Esophagus muscularis mucosa (tissue), 4 donors: ENCODE results near the gene NPAP1. TPM values are rescaled to one million over a fixed set of nuclear protein-coding genes. Genes with fewer than 3 reads are reported as not detected.

ENCODE experiments used
- DNase-seq: peaks from one replicate; pipeline ENCODE4 v3.0.0-alpha.2; 2017; ENCODE audit errors: extremely low spot score
- H3K27ac ChIP-seq, 4 donors: fragments of 200-600 bp; sonication (generic); replicated peaks in 1 of 4; 1 replicate in 3 of 4; 2 replicates in 1 of 4; pipeline ENCODE4 v1.5.1; 2016 to 2019; ENCODE audit warnings: mild to moderate bottlenecking in 1 of 4
- H3K27me3 ChIP-seq, 4 donors: fragments of 200-600 bp; sonication (generic); one replicate each; pipeline versions ENCODE4 v1.5.1 to v1.6.0; 2016 to 2019
- H3K36me3 ChIP-seq, 4 donors: fragments of 200-600 bp; sonication (generic); one replicate each; pipeline ENCODE4 v1.5.1; 2016 to 2019
- H3K4me1 ChIP-seq, 4 donors: fragments of 200-600 bp; sonication (generic); one replicate each; pipeline ENCODE4 v1.5.1; 2016 to 2019
- H3K4me3 ChIP-seq, 4 donors: fragments of 200-600 bp; sonication (generic); 1 replicate in 2 of 4; 2 replicates in 2 of 4; pipeline ENCODE4 v1.5.1; 2016 to 2019; ENCODE audit warnings: mild to moderate bottlenecking in 4 of 4, moderate library complexity in 1 of 4
- H3K9me3 ChIP-seq, 4 donors: fragments of 200-600 bp; sonication (generic); 1 replicate in 3 of 4; 2 replicates in 1 of 4; pipeline ENCODE4 v1.5.1; 2016 to 2019
- CTCF ChIP-seq, 3 experiments: fragments of 200-600 bp in 2 of 3; fragments of 450-650 bp in 1 of 3; sonication (generic) in 2 of 3; IDR thresholded peaks; one replicate each; pipeline ENCODE4 v1.5.1; 2017 to 2019; ENCODE audit warnings: antibody characterized with exemption in 3 of 3, mild to moderate bottlenecking in 2 of 3, moderate library complexity in 1 of 3
- EP300 ChIP-seq: sonication (generic); formaldehyde crosslinking; IDR thresholded peaks from one replicate; pipeline ENCODE4 v1.6.1; 2017; ENCODE audit warnings: antibody characterized with exemption
- POLR2A ChIP-seq: fragments of 450-650 bp; IDR thresholded peaks from one replicate; pipeline ENCODE4 v1.6.1; 2017; ENCODE audit warnings: antibody characterized with exemption, moderate library complexity, mild to moderate bottlenecking, low read depth
- POLR2AphosphoS5 ChIP-seq, 2 donors: sonication (generic); formaldehyde crosslinking; IDR thresholded peaks; one replicate each; pipeline ENCODE4 v1.6.1; 2017; ENCODE audit warnings: antibody characterized with exemption in 2 of 2
- WGBS: methylation state at CpG from one replicate; pipeline ENCODE4 v1.1.5; 2018; 5-methylcytosine and 5-hydroxymethylcytosine counted together
- intact Hi-C: fragments of 100-400 bp; cut with DNase I; formaldehyde crosslinking; loops from one replicate; pipeline ENCODE4 v1.15.1; 2023
- total RNA-seq, 4 donors: library from RNA; depleted of rRNA; stranded (reverse); fragments of >200 nt; gene quantifications; one replicate each; pipeline versions ENCODE4 v1.1.0 to v1.2.1, GENCODE V29; 2016

The NPAP1 gene
- total RNA-seq, 4 donors from 2014 or later: not detected

- Histone ChIP-seq H3K27ac (no peak overlapping the region), H3K27me3 (no peaks in the 10 kb centered on the region), H3K4me1 (no peaks in the 10 kb centered on the region), H3K36me3 (no peaks in the 10 kb centered on the region), H3K4me3 (no peak overlapping the region), H3K9me3 (no peaks in the 10 kb centered on the region)
- WGBS: 73% methylated on average over 8 of the region's 9 CpGs
- intact Hi-C loops: no loop called here
- TF ChIP-seq CTCF (IDR thresholded peaks at IDR 0.05): no peak
- no peak for TF ChIP-seq POLR2A
- TF ChIP-seq EP300: no peak
- TF ChIP-seq POLR2AphosphoS5 (IDR thresholded peaks at IDR 0.05): no peak
- no peak for DNase-seq
These were observed 21.3 kb downstream of the NPAP1 start for GRCh38 chr15:24696842-24697241.

- Histone ChIP-seq H3K36me3 (no peaks in the 10 kb centered on the region), H3K27me3 (peaks cover 0 to 8% (median 0%) of the 10 kb centered on the region in 4 donors), H3K27ac (no peak overlapping the region), H3K4me1 (no peaks in the 10 kb centered on the region), H3K9me3 (peaks cover 0 to 9% (median 2%) of the 10 kb centered on the region in 4 donors), H3K4me3 (no peak overlapping the region)
- WGBS: 67% methylated on average over 5 of the region's 5 CpGs
- TF ChIP-seq POLR2A (no peak), POLR2AphosphoS5 (IDR thresholded peaks at IDR 0.05) (no peak), CTCF (IDR thresholded peaks at IDR 0.05) (no peak), EP300 (no peak)
- no peak for DNase-seq
- intact Hi-C loops: no loop called here
These were observed 42.9 kb downstream of the NPAP1 start for GRCh38 chr15:24718289-24719082.

- WGBS: 82% methylated on average over 2 of the region's 2 CpGs
- intact Hi-C loops: no loop called here
These were observed 54.2 kb downstream of the NPAP1 start for GRCh38 chr15:24729760-24730159.

More at GRCh38 chr15:24729760-24730159, 54.2 kb downstream of the NPAP1 start:
- H3K36me3 ChIP-seq: no peaks in the 10 kb centered on the region
- H3K9me3 ChIP-seq: no peaks in the 10 kb centered on the region
- H3K27ac ChIP-seq: no peak overlapping the region
- H3K4me3 ChIP-seq: no peak overlapping the region
- DNase-seq: no peak
- no peak for TF ChIP-seq POLR2A
- H3K27me3 ChIP-seq: no peaks in the 10 kb centered on the region
- H3K4me1 ChIP-seq: no peaks in the 10 kb centered on the region
